CD4-positive, alpha-beta T cell treated with Interleukin-4 for 4 hours (primary cell): ENCODE data around the gene PTOV1.
"Not testable (repeated sequence)": the region's sequence is repeated elsewhere in the genome, so short reads cannot be mapped to it uniquely, and the experiment has no call there.

ENCODE experiments used
- DNase-seq: peaks from one replicate; pipeline ENCODE4 v3.0.0-alpha.2; 2020

PTOV1 gene

GRCh38 chr19:49818649-49819370, 32.1 kb upstream of the PTOV1 start:
- DNase-seq: no peak

GRCh38 chr19:49819452-49820115, 31.4 kb upstream of the PTOV1 start:
- DNase-seq: not testable (repeated sequence)

- no peak for DNase-seq
These were observed 30.8 kb upstream of the PTOV1 start for GRCh38 chr19:49820125-49820524.

GRCh38 chr19:49823472-49823871, 27.5 kb upstream of the PTOV1 start:
- DNase-seq: no peak

- DNase-seq: no peak
These were observed 26.3 kb upstream of the PTOV1 start for GRCh38 chr19:49824662-49825061.

- DNase-seq: no peak
These were observed 23.9 kb upstream of the PTOV1 start for GRCh38 chr19:49827034-49827433.

GRCh38 chr19:49829200-49829599, 21.8 kb upstream of the PTOV1 start:
- no peak for DNase-seq

- no peak for DNase-seq
These were observed 21.2 kb upstream of the PTOV1 start for GRCh38 chr19:49829721-49830120.

GRCh38 chr19:49830766-49831165, 20.2 kb upstream of the PTOV1 start:
- no peak for DNase-seq

- DNase-seq: no peak
These were observed 19.4 kb upstream of the PTOV1 start for GRCh38 chr19:49831592-49831991.

- no peak for DNase-seq
These were observed 18.4 kb upstream of the PTOV1 start for GRCh38 chr19:49832556-49832955.

GRCh38 chr19:49833599-49833998, 17.4 kb upstream of the PTOV1 start:
- DNase-seq: no peak

- DNase-seq: no peak
These were observed 15.4 kb upstream of the PTOV1 start for GRCh38 chr19:49835562-49835961.

- no peak for DNase-seq
These were observed 14.6 kb upstream of the PTOV1 start for GRCh38 chr19:49836176-49837008.

- DNase-seq: no peak
These were observed 14.0 kb upstream of the PTOV1 start for GRCh38 chr19:49837009-49837310.

GRCh38 chr19:49837425-49837824, 13.5 kb upstream of the PTOV1 start:
- no peak for DNase-seq

- DNase-seq: no peak
These were observed 11.9 kb upstream of the PTOV1 start for GRCh38 chr19:49838885-49839588.

GRCh38 chr19:49839713-49840112, 11.2 kb upstream of the PTOV1 start:
- no peak for DNase-seq

- no peak for DNase-seq
These were observed 10.6 kb upstream of the PTOV1 start for GRCh38 chr19:49840321-49840720.

- no peak for DNase-seq
These were observed 10.2 kb upstream of the PTOV1 start for GRCh38 chr19:49840736-49841249.

- no peak for DNase-seq
These were observed 7.7 kb upstream of the PTOV1 start for GRCh38 chr19:49843265-49843664.

- no peak for DNase-seq
These were observed 6.5 kb upstream of the PTOV1 start for GRCh38 chr19:49844138-49845095.
